GM21786 (cell line): ENCODE data around the gene SLC39A11.

Experiments used
- ATAC-seq: cut with Tn5 transposase; IDR thresholded peaks from one replicate; pipeline ENCODE4 v1.9.1; 2021; ENCODE audit not compliant: unreplicated experiment

Gene SLC39A11

GRCh38 chr17:72609501-72609900 lies 483.0 kb downstream of the SLC39A11 start:
- ATAC-seq = no peak

- no peak for ATAC-seq
These were observed 484.1 kb downstream of the SLC39A11 start for GRCh38 chr17:72608436-72608835.

GRCh38 chr17:72606656-72607055 lies 485.8 kb downstream of the SLC39A11 start:
- ATAC-seq = no peak

GRCh38 chr17:72605543-72605942 lies 486.9 kb downstream of the SLC39A11 start:
- no peak for ATAC-seq

GRCh38 chr17:72604518-72604917 lies 488.0 kb downstream of the SLC39A11 start:
- no peak for ATAC-seq

GRCh38 chr17:72603420-72604242 lies 488.9 kb downstream of the SLC39A11 start:
- peak; percentile 8 for ATAC-seq

GRCh38 chr17:72602517-72603419 lies 489.7 kb downstream of the SLC39A11 start:
- peak; percentile 41 for ATAC-seq

- ATAC-seq = no peak
These were observed 491.6 kb downstream of the SLC39A11 start for GRCh38 chr17:72600934-72601333.

- ATAC-seq = no peak
These were observed 492.6 kb downstream of the SLC39A11 start for GRCh38 chr17:72599891-72600290.

GRCh38 chr17:72598695-72599094 lies 493.8 kb downstream of the SLC39A11 start:
- no peak for ATAC-seq

GRCh38 chr17:72597354-72598087 lies 495.0 kb downstream of the SLC39A11 start:
- ATAC-seq = no peak
